Mucosa of rectum (tissue), 2 donors: ENCODE data around the gene OR2D2.
"Not testable (repeated sequence)": the region's sequence is repeated elsewhere in the genome, so short reads cannot be mapped to it uniquely, and the experiment has no call there.

Source experiments
- H3K27ac ChIP-seq, 2 donors: one replicate each; pipeline ENCODE4 v1.7.0; 2013; ENCODE audit warnings: inconsistent platforms in 2 of 2, low read depth in 2 of 2, low read length in 2 of 2
- H3K27me3 ChIP-seq, 2 donors: one replicate each; pipeline ENCODE4 v1.7.0; 2013; ENCODE audit warnings: low read length in 2 of 2; ENCODE audit not compliant: control insufficient read depth in 2 of 2, insufficient read depth in 2 of 2
- H3K36me3 ChIP-seq, 2 donors: one replicate each; pipeline ENCODE4 v1.7.0; 2013; ENCODE audit warnings: low read length in 2 of 2; ENCODE audit not compliant: control insufficient read depth in 2 of 2, insufficient read depth in 2 of 2
- H3K4me1 ChIP-seq, 2 donors: one replicate each; pipeline ENCODE4 v1.7.0; 2013; ENCODE audit warnings: low read length in 2 of 2, mild to moderate bottlenecking in 1 of 2; ENCODE audit not compliant: control insufficient read depth in 2 of 2, insufficient read depth in 2 of 2
- H3K4me3 ChIP-seq, 2 donors: one replicate each; pipeline ENCODE4 v1.7.0; 2013; ENCODE audit warnings: low read length in 2 of 2
- H3K9ac ChIP-seq, 2 donors: one replicate each; pipeline ENCODE4 v1.7.0; 2013; ENCODE audit warnings: low read length in 2 of 2, low read depth in 1 of 2, mild to moderate bottlenecking in 1 of 2
- H3K9me3 ChIP-seq, 2 donors: one replicate each; pipeline ENCODE4 v1.7.0; 2013; ENCODE audit warnings: low read length in 2 of 2; ENCODE audit not compliant: control insufficient read depth in 2 of 2
- donor health status: healthy.
- donor health status: Normal muscosa, but diverticular disease.

OR2D2 gene

GRCh38 chr11:6888830-6889229 is 3.5 kb downstream of the OR2D2 start:
- Histone ChIP-seq H3K36me3 (no peaks in the 10 kb centered on the region), H3K4me3 (no peak overlapping the region), H3K27ac (no peak overlapping the region), H3K9me3 (peaks cover 0 to 2% of the 10 kb centered on the region in 2 donors), H3K27me3 (no peaks in the 10 kb centered on the region), H3K4me1 (no peaks in the 10 kb centered on the region), H3K9ac (no peak overlapping the region)

- not testable (repeated sequence) for H3K9me3 ChIP-seq, H3K4me3 ChIP-seq, H3K4me1 ChIP-seq, H3K27me3 ChIP-seq, H3K27ac ChIP-seq, H3K36me3 ChIP-seq, H3K9ac ChIP-seq
Measured at GRCh38 chr11:6887711-6888110, 4.6 kb downstream of the OR2D2 start.

GRCh38 chr11:6882751-6883150 is 9.5 kb downstream of the OR2D2 start:
- Histone ChIP-seq H3K4me3 (no peak overlapping the region), H3K9me3 (no peaks in the 10 kb centered on the region), H3K36me3 (no peaks in the 10 kb centered on the region), H3K9ac (no peak overlapping the region), H3K27ac (no peak overlapping the region), H3K27me3 (no peaks in the 10 kb centered on the region), H3K4me1 (no peaks in the 10 kb centered on the region)

- no peaks in the 10 kb centered on the region for H3K27me3 ChIP-seq
- no peak overlapping the region for H3K4me3 ChIP-seq
- H3K9me3 ChIP-seq = no peaks in the 10 kb centered on the region
- H3K9ac ChIP-seq = no peak overlapping the region
- H3K27ac ChIP-seq = no peak overlapping the region
- H3K4me1 ChIP-seq = no peaks in the 10 kb centered on the region
- H3K36me3 ChIP-seq = no peaks in the 10 kb centered on the region
Measured at GRCh38 chr11:6876914-6877313, 15.4 kb downstream of the OR2D2 start.

GRCh38 chr11:6876325-6876724 is 16.0 kb downstream of the OR2D2 start, which contains the start of gene OR10A4:
Gene OR10A4, plus strand, starts transcription at chr11:6876625. Its CDS starts 23 bp downstream, at chr11:6876648.
- Histone ChIP-seq H3K4me1 (no peaks in the 10 kb centered on the region), H3K9me3 (no peaks in the 10 kb centered on the region), H3K27me3 (no peaks in the 10 kb centered on the region), H3K9ac (no peak within 1 kb of the TSS), H3K27ac (no peak within 1 kb of the TSS), H3K4me3 (no peak within 1 kb of the TSS), H3K36me3 (no peaks in the 10 kb centered on the region)

- no peaks in the 10 kb centered on the region for H3K36me3 ChIP-seq
- no peak overlapping the region for H3K9ac ChIP-seq
- no peaks in the 10 kb centered on the region for H3K4me1 ChIP-seq
- no peak overlapping the region for H3K27ac ChIP-seq
- H3K27me3 ChIP-seq = no peaks in the 10 kb centered on the region
- no peaks in the 10 kb centered on the region for H3K9me3 ChIP-seq
- H3K4me3 ChIP-seq = no peak overlapping the region
Measured at GRCh38 chr11:6875761-6876160, 16.5 kb downstream of the OR2D2 start.

- Histone ChIP-seq H3K9me3 (no peaks in the 10 kb centered on the region), H3K9ac (no peak overlapping the region), H3K4me1 (no peaks in the 10 kb centered on the region), H3K27ac (no peak overlapping the region), H3K27me3 (no peaks in the 10 kb centered on the region), H3K4me3 (no peak overlapping the region), H3K36me3 (no peaks in the 10 kb centered on the region)
Measured at GRCh38 chr11:6871278-6871677, 21.0 kb downstream of the OR2D2 start.

GRCh38 chr11:6864438-6864837 is 27.9 kb downstream of the OR2D2 start:
- H3K27ac ChIP-seq = no peak overlapping the region
- H3K9me3 ChIP-seq = no peaks in the 10 kb centered on the region
- no peaks in the 10 kb centered on the region for H3K27me3 ChIP-seq
- no peak overlapping the region for H3K9ac ChIP-seq
- no peak overlapping the region for H3K4me3 ChIP-seq
- H3K36me3 ChIP-seq = no peaks in the 10 kb centered on the region
- no peaks in the 10 kb centered on the region for H3K4me1 ChIP-seq

GRCh38 chr11:6862961-6863360 is 29.3 kb downstream of the OR2D2 start, which contains the start of gene OR10A2:
Gene OR10A2, plus strand, starts transcription at chr11:6863057. Its CDS starts 6,698 bp downstream, at chr11:6869755.
- no peaks in the 10 kb centered on the region for H3K9me3 ChIP-seq
- H3K9ac ChIP-seq = no peak within 1 kb of the TSS
- H3K36me3 ChIP-seq = no peaks in the 10 kb centered on the region
- H3K27ac ChIP-seq = no peak within 1 kb of the TSS
- H3K4me3 ChIP-seq = no peak within 1 kb of the TSS
- H3K27me3 ChIP-seq = no peaks in the 10 kb centered on the region
- H3K4me1 ChIP-seq = no peaks in the 10 kb centered on the region

GRCh38 chr11:6856871-6857270 is 35.4 kb downstream of the OR2D2 start:
- Histone ChIP-seq H3K27ac (no peak overlapping the region), H3K9ac (no peak overlapping the region), H3K9me3 (no peaks in the 10 kb centered on the region), H3K27me3 (no peaks in the 10 kb centered on the region), H3K36me3 (no peaks in the 10 kb centered on the region), H3K4me1 (no peaks in the 10 kb centered on the region), H3K4me3 (no peak overlapping the region)

GRCh38 chr11:6855971-6856541 is 36.2 kb downstream of the OR2D2 start:
- Histone ChIP-seq H3K4me1 (no peaks in the 10 kb centered on the region), H3K27me3 (no peaks in the 10 kb centered on the region), H3K9ac (no peak overlapping the region), H3K9me3 (no peaks in the 10 kb centered on the region), H3K4me3 (no peak overlapping the region), H3K36me3 (no peaks in the 10 kb centered on the region), H3K27ac (no peak overlapping the region)
